Caco-2 (cell line): ENCODE results near the gene MREG. TPM values are rescaled to one million over a fixed set of nuclear protein-coding genes. Genes with fewer than 3 reads are reported as not detected.

Experiments
- BruUV-seq: library from RNA; stranded (reverse); fragments of 400-500 nt; replicated peaks from 2 replicates; lab custom pipeline; 2021; lab: Mats Ljungman, UMichigan
- CTCF ChIA-PET: fragments of 300-600 bp; sonication (Branson Sonifier 250); formaldehyde crosslinking; loops from one replicate; lab custom pipeline; 2022; ENCODE audit warnings: antibody characterized with exemption; lab: Charles Lee
- POLR2A ChIA-PET: fragments of 300-600 bp; sonication (Branson Sonifier 250); formaldehyde crosslinking; loops from one replicate; lab custom pipeline; 2022; ENCODE audit warnings: antibody characterized with exemption; lab: Charles Lee
- DNase-seq, 2 experiments: peaks; one replicate each; pipeline versions ENCODE4 v3.0.0 to v3.0.0-alpha.2; 2020 to 2022
- H3K27me3 ChIP-seq: replicated peaks from 2 replicates; pipeline ENCODE4 v1.6.0; 2011; ENCODE audit warnings: low read length; ENCODE audit not compliant: control insufficient read depth, insufficient read depth
- H3K36me3 ChIP-seq: 2 replicates; pipeline ENCODE4 v1.5.1; 2011; ENCODE audit warnings: low read length; ENCODE audit not compliant: control insufficient read depth, insufficient read depth
- H3K4me1 ChIP-seq: fragments of 250-450 bp; sonication (Bioruptor Pico); 2 replicates; pipeline ENCODE4 v1.5.1; 2020; ENCODE audit warnings: mild to moderate bottlenecking
- H3K4me3 ChIP-seq: 2 replicates; pipeline ENCODE4 v1.5.1; 2011; ENCODE audit warnings: low read depth, mild to moderate bottlenecking, control low read depth, low read length
- H3K9me3 ChIP-seq: fragments of 250-450 bp; sonication (Bioruptor Pico); 2 replicates; pipeline ENCODE4 v1.5.1; 2020; ENCODE audit warnings: mild to moderate bottlenecking, moderate library complexity
- H3K27ac Mint-ChIP-seq: one replicate; pipeline ENCODE4 v1.8.0; 2022; ENCODE audit warnings: mixed read lengths; ENCODE audit not compliant: unreplicated experiment
- H3K27me3 Mint-ChIP-seq: one replicate; pipeline ENCODE4 v1.8.0; 2022; ENCODE audit warnings: mixed read lengths; ENCODE audit not compliant: insufficient read depth, unreplicated experiment
- H3K36me3 Mint-ChIP-seq: one replicate; pipeline ENCODE4 v1.8.0; 2022; ENCODE audit warnings: mild to moderate bottlenecking, mixed read lengths; ENCODE audit not compliant: insufficient read depth, unreplicated experiment
- H3K4me1 Mint-ChIP-seq: one replicate; pipeline ENCODE4 v1.8.0; 2022; ENCODE audit warnings: low read depth, mixed read lengths; ENCODE audit not compliant: unreplicated experiment
- H3K4me3 Mint-ChIP-seq: one replicate; pipeline ENCODE4 v1.8.0; 2022; ENCODE audit warnings: mild to moderate bottlenecking, moderate library complexity, mixed read lengths; ENCODE audit not compliant: unreplicated experiment
- H3K9me3 Mint-ChIP-seq: one replicate; pipeline ENCODE4 v1.8.0; 2022; ENCODE audit warnings: mixed read lengths; ENCODE audit not compliant: unreplicated experiment
- CTCF ChIP-seq, 2 experiments: fragments of 200-600 bp in 1 of 2; IDR thresholded peaks; 1 replicate in 1 of 2; 2 replicates in 1 of 2; pipeline versions ENCODE4 v1.5.1 to v1.8.0; 2011 to 2022; ENCODE audit warnings: antibody characterized with exemption in 1 of 2, control low read depth in 1 of 2, inconsistent platforms in 1 of 2, low read depth in 1 of 2, low read length in 1 of 2, mild to moderate bottlenecking in 1 of 2, moderate library complexity in 1 of 2; ENCODE audit not compliant: insufficient read depth in 1 of 2, severe bottlenecking in 1 of 2, unreplicated experiment in 1 of 2
- intact Hi-C: fragments of 100-400 bp; cut with micrococcal nuclease; formaldehyde crosslinking; loops from one replicate; pipeline ENCODE4 v1.10.0; 2022; ENCODE audit not compliant: unreplicated experiment
- total RNA-seq: library from RNA; stranded (reverse); gene quantifications from 2 replicates; pipeline ENCODE4 v1.2.3, GENCODE V29; 2022

MREG gene
- total RNA-seq, 1 experiment from 2014 or later, result 43.8 TPM

- peaks cover 6% of the 10 kb centered on the region for H3K36me3 Mint-ChIP-seq
- peaks cover 7% of the 10 kb centered on the region for H3K4me1 ChIP-seq
- no peaks in the 10 kb centered on the region for H3K27me3 Mint-ChIP-seq
- no peaks in the 10 kb centered on the region for H3K27me3 ChIP-seq
- intact Hi-C loops, result no loop called here
- ChIA-PET POLR2A (no interaction called here), CTCF (no interaction called here)
- no peak overlapping the region for H3K27ac Mint-ChIP-seq
- no peak for TF ChIP-seq CTCF (IDR thresholded peaks at IDR 0.05; ENCODE audit: insufficient read depth in 1 of 2, low read depth in 1 of 2, low read length in 1 of 2, severe bottlenecking in 1 of 2, unreplicated experiment in 1 of 2)
- H3K9me3 Mint-ChIP-seq, result no peaks in the 10 kb centered on the region
- no peak overlapping the region for H3K4me3 ChIP-seq
- peaks cover 5% of the 10 kb centered on the region for H3K4me1 Mint-ChIP-seq
- no peaks in the 10 kb centered on the region for H3K36me3 ChIP-seq
- H3K9me3 ChIP-seq, result no peaks in the 10 kb centered on the region
- BruUV-seq, result no TSS peak
- H3K4me3 Mint-ChIP-seq, result no peak overlapping the region
- no peak for DNase-seq
Measured at GRCh38 chr2:216052420-216052819, 39.1 kb upstream of the MREG start.

GRCh38 chr2:216051350-216051749 lies 38.0 kb upstream of the MREG start:
- Mint-ChIP-seq H3K4me3 (no peak overlapping the region), H3K27ac (no peak overlapping the region), H3K9me3 (no peaks in the 10 kb centered on the region), H3K27me3 (no peaks in the 10 kb centered on the region), H3K4me1 (peaks cover 5% of the 10 kb centered on the region), H3K36me3 (peaks cover 6% of the 10 kb centered on the region)
- DNase-seq, result no peak
- no peak for TF ChIP-seq CTCF (IDR thresholded peaks at IDR 0.05; ENCODE audit: insufficient read depth in 1 of 2, low read depth in 1 of 2, low read length in 1 of 2, severe bottlenecking in 1 of 2, unreplicated experiment in 1 of 2)
- Histone ChIP-seq H3K36me3 (no peaks in the 10 kb centered on the region), H3K9me3 (no peaks in the 10 kb centered on the region), H3K4me3 (no peak overlapping the region), H3K4me1 (no peaks in the 10 kb centered on the region), H3K27me3 (no peaks in the 10 kb centered on the region)
- CTCF ChIA-PET, result no interaction called here
- POLR2A ChIA-PET, result no interaction called here
- BruUV-seq, result no TSS peak
- intact Hi-C loops, result no loop called here

GRCh38 chr2:216049452-216049851 lies 36.1 kb upstream of the MREG start:
- Mint-ChIP-seq H3K4me1 (no peaks in the 10 kb centered on the region), H3K27ac (no peak overlapping the region), H3K27me3 (no peaks in the 10 kb centered on the region), H3K4me3 (no peak overlapping the region), H3K9me3 (no peaks in the 10 kb centered on the region), H3K36me3 (peaks cover 2% of the 10 kb centered on the region)
- intact Hi-C loops, result no loop called here
- Histone ChIP-seq H3K4me1 (no peaks in the 10 kb centered on the region), H3K36me3 (no peaks in the 10 kb centered on the region), H3K27me3 (no peaks in the 10 kb centered on the region), H3K4me3 (no peak overlapping the region), H3K9me3 (no peaks in the 10 kb centered on the region)
- no TSS peak for BruUV-seq
- ChIA-PET CTCF (no interaction called here), POLR2A (no interaction called here)
- TF ChIP-seq CTCF (IDR thresholded peaks at IDR 0.05; ENCODE audit: insufficient read depth in 1 of 2, low read depth in 1 of 2, low read length in 1 of 2, severe bottlenecking in 1 of 2, unreplicated experiment in 1 of 2), result no peak
- no peak for DNase-seq
